IMR-90 (cell line): ENCODE results near the gene SRP9. TPM values are rescaled to one million over a fixed set of nuclear protein-coding genes. Genes with fewer than 3 reads are reported as not detected.

Source experiments
- ATAC-seq: fragments of 200-7000 bp; cut with Tn5 transposase; 2 replicates; pipeline ENCODE4 v1.9.1; 2020; ENCODE audit warnings: low read depth, mild to moderate bottlenecking, moderate library complexity
- BruUV-seq: library from RNA; stranded (reverse); fragments of 400-500 nt; replicated peaks from 2 replicates; lab custom pipeline; 2021; lab: Mats Ljungman, UMichigan
- CTCF ChIA-PET: fragments of 300-600 bp; formaldehyde crosslinking; extraction: SDS; loops from one replicate; lab custom pipeline; 2021; ENCODE audit warnings: antibody characterized with exemption; lab: Yijun Ruan, JAX
- POLR2A ChIA-PET: fragments of 300-600 bp; sonication (Branson Sonifier 250); formaldehyde crosslinking; loops from one replicate; lab custom pipeline; 2022; ENCODE audit warnings: antibody characterized with exemption; ENCODE audit not compliant: unreplicated experiment; lab: Charles Lee
- DNase-seq: peaks from one replicate; pipeline ENCODE4 v3.0.0; 2013
- H2AFZ ChIP-seq: replicated peaks from 2 replicates; pipeline ENCODE3; 2013; ENCODE audit warnings: low read length, mild to moderate bottlenecking; ENCODE audit not compliant: poor library complexity
- H2AK5ac ChIP-seq: 2 replicates; pipeline ENCODE4 v1.6.1; 2013; ENCODE audit warnings: low read depth, low read length, inconsistent platforms
- H2AK9ac ChIP-seq: replicated peaks from 2 replicates; pipeline ENCODE3; 2013; ENCODE audit warnings: mild to moderate bottlenecking, low read depth, low read length, moderate library complexity; ENCODE audit not compliant: poor library complexity
- H2BK120ac ChIP-seq: 2 replicates; pipeline ENCODE4 v1.6.1; 2013; ENCODE audit warnings: low read depth, low read length, inconsistent platforms
- H2BK15ac ChIP-seq: 3 replicates; pipeline ENCODE4 v1.6.1; 2013; ENCODE audit warnings: low read depth, low read length, inconsistent platforms
- H2BK20ac ChIP-seq: 2 replicates; pipeline ENCODE4 v1.6.1; 2013; ENCODE audit warnings: low read depth, mild to moderate bottlenecking, inconsistent platforms, low read length, moderate library complexity
- H2BK5ac ChIP-seq: 2 replicates; pipeline ENCODE4 v1.6.1; 2013; ENCODE audit warnings: mild to moderate bottlenecking, low read depth, low read length, inconsistent platforms; ENCODE audit not compliant: poor library complexity, severe bottlenecking
- H3K14ac ChIP-seq: replicated peaks from 2 replicates; pipeline ENCODE4 v1.6.1; 2013; ENCODE audit warnings: low read depth, low read length, inconsistent platforms
- H3K18ac ChIP-seq: 2 replicates; pipeline ENCODE4 v1.6.1; 2013; ENCODE audit warnings: low read depth, low read length, control low read depth
- H3K23ac ChIP-seq: 2 replicates; pipeline ENCODE4 v1.6.1; 2013; ENCODE audit warnings: low read depth, low read length, inconsistent platforms
- H3K27ac ChIP-seq: 2 replicates; pipeline ENCODE4 v1.5.1; 2013; ENCODE audit warnings: mild to moderate bottlenecking, control low read depth, low read length; ENCODE audit not compliant: insufficient read depth
- H3K27me3 ChIP-seq: 2 replicates; pipeline ENCODE4 v1.6.1; 2013; ENCODE audit warnings: low read length; ENCODE audit not compliant: control insufficient read depth, insufficient read depth
- H3K36me3 ChIP-seq: 2 replicates; pipeline ENCODE4 v1.6.1; 2013; ENCODE audit warnings: low read length, mixed read lengths; ENCODE audit not compliant: control insufficient read depth, insufficient read depth
- H3K4ac ChIP-seq: 2 replicates; pipeline ENCODE4 v1.6.1; 2013; ENCODE audit warnings: low read depth, low read length, inconsistent platforms
- H3K4me1 ChIP-seq: 2 replicates; pipeline ENCODE4 v1.6.1; 2013; ENCODE audit warnings: low read length, mixed read lengths; ENCODE audit not compliant: control insufficient read depth, insufficient read depth
- H3K4me2 ChIP-seq: 2 replicates; pipeline ENCODE4 v1.6.1; 2013; ENCODE audit warnings: low read depth, mild to moderate bottlenecking, control low read depth, low read length, moderate library complexity
- H3K4me3 ChIP-seq: 2 replicates; pipeline ENCODE4 v1.5.1; 2013; ENCODE audit warnings: low read depth, mild to moderate bottlenecking, control low read depth, low read length, moderate library complexity; ENCODE audit not compliant: insufficient read depth
- H3K56ac ChIP-seq: 2 replicates; pipeline ENCODE4 v1.6.1; 2013; ENCODE audit warnings: low read length, inconsistent platforms; ENCODE audit not compliant: insufficient read depth; ENCODE audit errors: extremely low read depth
- H3K79me1 ChIP-seq, 2 experiments: 2 replicates each; pipeline ENCODE4 v1.6.1; 2013; ENCODE audit warnings: low read length in 2 of 2, inconsistent platforms in 1 of 2, low read depth in 1 of 2
- H3K9ac ChIP-seq: 2 replicates; pipeline ENCODE4 v1.6.1; 2013; ENCODE audit warnings: low read depth, low read length, control low read depth
- H3K9me1 ChIP-seq: 2 replicates; pipeline ENCODE4 v1.6.1; 2013; ENCODE audit warnings: low read length, inconsistent platforms; ENCODE audit not compliant: insufficient read depth
- H3K9me3 ChIP-seq: 2 replicates; pipeline ENCODE4 v1.6.1; 2013; ENCODE audit warnings: low read length; ENCODE audit not compliant: control insufficient read depth, insufficient read depth
- H4K20me1 ChIP-seq: 2 replicates; pipeline ENCODE4 v1.6.1; 2013; ENCODE audit warnings: low read length, inconsistent platforms; ENCODE audit not compliant: insufficient read depth
- H4K5ac ChIP-seq: 2 replicates; pipeline ENCODE4 v1.6.1; 2013; ENCODE audit warnings: mild to moderate bottlenecking, low read depth, low read length, control low read depth
- H4K8ac ChIP-seq, 2 experiments: 2 replicates each; pipeline ENCODE4 v1.6.1; 2013; ENCODE audit warnings: low read depth in 2 of 2, low read length in 2 of 2, control low read depth in 1 of 2, inconsistent platforms in 1 of 2
- H4K91ac ChIP-seq: 2 replicates; pipeline ENCODE4 v1.6.1; 2013; ENCODE audit warnings: low read depth, low read length, inconsistent platforms; ENCODE audit not compliant: insufficient read depth
- BHLHE40 ChIP-seq: fragments of 150-350 bp; IDR thresholded peaks from 2 replicates; pipeline ENCODE4 v1.6.1; 2016; ENCODE audit warnings: mild to moderate bottlenecking, low read depth, low read length
- CHD1 ChIP-seq: IDR thresholded peaks from 2 replicates; pipeline ENCODE4 v1.6.1; 2012; ENCODE audit warnings: low read depth, low read length, improper control_type of control experiment
- FOS ChIP-seq: fragments of 150-350 bp; IDR thresholded peaks from 2 replicates; pipeline ENCODE4 v1.6.1; 2016; ENCODE audit warnings: low read depth, low read length
- RAD21 ChIP-seq: IDR thresholded peaks from 2 replicates; pipeline ENCODE4 v1.6.1; 2012; ENCODE audit warnings: low read length, improper control_type of control experiment
- RFX5 ChIP-seq: IDR thresholded peaks from 2 replicates; pipeline ENCODE4 v1.8.0; 2012; ENCODE audit warnings: low read depth, mild to moderate bottlenecking, low read length, moderate library complexity
- WGBS, 2 experiments: methylation state at CpG; one replicate each; pipeline versions ENCODE4 v1.1.5 to v1.1.7; 2013; ENCODE audit warnings: missing lambda C conversion rate in 2 of 2; ENCODE audit not compliant: insufficient read length in 1 of 2; ENCODE audit errors: extremely low coverage in 2 of 2; 5-methylcytosine and 5-hydroxymethylcytosine counted together
- dilution Hi-C: fragments of 300-500 bp; cut with HindIII; formaldehyde crosslinking; loops from one replicate; pipeline ENCODE4 v1.14.3; 2018; ENCODE audit warnings: low sequenced_read_pairs; ENCODE audit not compliant: unreplicated experiment
- in situ Hi-C: fragments of 300-500 bp; cut with MboI; formaldehyde crosslinking; loops from 3 replicates; pipeline ENCODE4 v1.14.3; 2019; ENCODE audit warnings: low sequenced_read_pairs, inconsistent platforms, mixed read lengths
- intact Hi-C: fragments of 100-400 bp; cut with micrococcal nuclease; formaldehyde crosslinking; loops from 2 replicates; pipeline ENCODE4 v1.10.0; 2022
- polyA plus RNA-seq, 3 experiments: library from polyadenylated mRNA; depleted of rRNA; stranded (reverse); fragments of >200 nt; gene quantifications; 2 replicates each; pipeline ENCODE4 v1.2.3, GENCODE V29; 2012; ENCODE audit warnings: low replicate concordance in 1 of 3
- total RNA-seq: library from RNA; depleted of rRNA; stranded (reverse); fragments of >200 nt; gene quantifications from 2 replicates; pipeline ENCODE4 v1.2.3, GENCODE V29; 2012
- TF ChIP-seq, protein P1 (sequence below): conservative IDR thresholded peaks from 2 replicates; pipeline ENCODE4 v1.5.1; 2012; ENCODE audit warnings: mild to moderate bottlenecking, low read depth, low read length, improper control_type of control experiment
- TF ChIP-seq, protein P2 (sequence below): fragments of 150-350 bp; IDR thresholded peaks from 2 replicates; pipeline ENCODE4 v1.6.1; 2017; ENCODE audit warnings: mild to moderate bottlenecking, antibody characterized with exemption, low read length, low read depth
- TF ChIP-seq, protein P3 (sequence below): fragments of 150-350 bp; IDR thresholded peaks from 2 replicates; pipeline ENCODE4 v1.6.1; 2016; ENCODE audit warnings: low read depth, mild to moderate bottlenecking, low read length, moderate library complexity, borderline replicate concordance

Gene SRP9
- total and polyA plus RNA-seq, 2 of the 4 experiments (the other 2 are of a cell fraction): 230 to 295 TPM

DNA sequence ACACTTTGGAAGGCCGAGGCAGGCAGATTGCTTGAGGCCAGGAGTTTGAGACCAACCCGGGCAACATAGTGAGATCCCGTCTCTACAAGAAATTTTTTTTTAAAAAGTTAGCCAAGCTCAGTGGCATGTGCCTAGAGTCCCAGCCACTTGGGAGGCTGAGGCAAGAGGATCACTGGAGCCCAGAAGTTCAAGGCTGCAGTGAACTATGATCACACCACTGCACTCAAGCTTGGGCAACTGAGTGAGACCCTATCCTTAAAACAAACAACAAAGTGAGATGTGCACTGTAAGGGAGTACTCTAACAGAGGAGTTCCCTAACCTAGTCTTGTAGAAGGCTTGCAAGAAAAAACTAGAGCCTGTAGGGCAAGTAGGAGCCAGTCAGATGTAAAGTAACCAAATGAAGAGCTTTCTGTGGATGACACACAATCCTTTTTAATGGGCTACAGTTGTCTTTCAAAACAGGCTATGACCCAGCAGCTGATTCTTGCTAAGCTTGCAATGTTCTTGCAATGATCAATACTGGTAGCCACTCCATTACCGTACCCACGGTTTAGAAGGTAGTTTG lies 38.0 kb upstream of the SRP9 start:
- Histone ChIP-seq H2AK5ac (no peak overlapping the region), H3K9ac (no peak overlapping the region), H2BK20ac (no peak overlapping the region), H3K27ac (no peak overlapping the region), H3K4ac (no peak overlapping the region), H3K9me3 (no peaks in the 10 kb centered on the region), H3K9me1 (peaks cover 4% of the 10 kb centered on the region), H3K18ac (no peak overlapping the region), H3K23ac (no peak overlapping the region), H3K4me2 (no peak overlapping the region), H2AFZ (no peak overlapping the region), H3K4me3 (no peak overlapping the region), H3K14ac (no peak overlapping the region), H4K91ac (no peak overlapping the region), H3K56ac (no peak overlapping the region), H4K8ac (no peak overlapping the region), H3K36me3 (no peaks in the 10 kb centered on the region), H2BK5ac (no peak overlapping the region), H2BK120ac (no peak overlapping the region), H4K5ac (no peak overlapping the region), H2AK9ac (no peak overlapping the region), H3K4me1 (peaks cover 11% of the 10 kb centered on the region), H3K79me1 (no peaks in the 10 kb centered on the region), H3K27me3 (no peaks in the 10 kb centered on the region), H4K20me1 (no peaks in the 10 kb centered on the region), H2BK15ac (no peak overlapping the region)
- CTCF ChIA-PET: interaction anchor here (0.6 to 0.9 kb wide), 2 partner anchors 11 to 32 kb away, joined by 3 to 7 read pairs; no protein-coding TSS in a partner anchor
- dilution Hi-C loops: no loop called here
- intact Hi-C loops: no loop called here
- WGBS, 2 experiments: 97% methylated on average over 3 of the region's 5 CpGs; no CpG with 5 or more reads in 1 of the 2 experiments
- DNase-seq (no peak), ATAC-seq (no peak)
- POLR2A ChIA-PET: no interaction called here
- in situ Hi-C loops: loop anchor here (5.0 kb wide), 1 partner anchor 47 kb away; no protein-coding TSS in a partner anchor
- BruUV-seq: no TSS peak
- TF ChIP-seq CHD1 (no peak), RFX5 (no peak), FOS (no peak), RAD21 (no peak), BHLHE40 (no peak)
- TF ChIP-seq, protein P1, sequence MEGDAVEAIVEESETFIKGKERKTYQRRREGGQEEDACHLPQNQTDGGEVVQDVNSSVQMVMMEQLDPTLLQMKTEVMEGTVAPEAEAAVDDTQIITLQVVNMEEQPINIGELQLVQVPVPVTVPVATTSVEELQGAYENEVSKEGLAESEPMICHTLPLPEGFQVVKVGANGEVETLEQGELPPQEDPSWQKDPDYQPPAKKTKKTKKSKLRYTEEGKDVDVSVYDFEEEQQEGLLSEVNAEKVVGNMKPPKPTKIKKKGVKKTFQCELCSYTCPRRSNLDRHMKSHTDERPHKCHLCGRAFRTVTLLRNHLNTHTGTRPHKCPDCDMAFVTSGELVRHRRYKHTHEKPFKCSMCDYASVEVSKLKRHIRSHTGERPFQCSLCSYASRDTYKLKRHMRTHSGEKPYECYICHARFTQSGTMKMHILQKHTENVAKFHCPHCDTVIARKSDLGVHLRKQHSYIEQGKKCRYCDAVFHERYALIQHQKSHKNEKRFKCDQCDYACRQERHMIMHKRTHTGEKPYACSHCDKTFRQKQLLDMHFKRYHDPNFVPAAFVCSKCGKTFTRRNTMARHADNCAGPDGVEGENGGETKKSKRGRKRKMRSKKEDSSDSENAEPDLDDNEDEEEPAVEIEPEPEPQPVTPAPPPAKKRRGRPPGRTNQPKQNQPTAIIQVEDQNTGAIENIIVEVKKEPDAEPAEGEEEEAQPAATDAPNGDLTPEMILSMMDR: no peak
- TF ChIP-seq, protein P2, sequence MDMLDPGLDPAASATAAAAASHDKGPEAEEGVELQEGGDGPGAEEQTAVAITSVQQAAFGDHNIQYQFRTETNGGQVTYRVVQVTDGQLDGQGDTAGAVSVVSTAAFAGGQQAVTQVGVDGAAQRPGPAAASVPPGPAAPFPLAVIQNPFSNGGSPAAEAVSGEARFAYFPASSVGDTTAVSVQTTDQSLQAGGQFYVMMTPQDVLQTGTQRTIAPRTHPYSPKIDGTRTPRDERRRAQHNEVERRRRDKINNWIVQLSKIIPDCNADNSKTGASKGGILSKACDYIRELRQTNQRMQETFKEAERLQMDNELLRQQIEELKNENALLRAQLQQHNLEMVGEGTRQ: no peak
- TF ChIP-seq, protein P3, sequence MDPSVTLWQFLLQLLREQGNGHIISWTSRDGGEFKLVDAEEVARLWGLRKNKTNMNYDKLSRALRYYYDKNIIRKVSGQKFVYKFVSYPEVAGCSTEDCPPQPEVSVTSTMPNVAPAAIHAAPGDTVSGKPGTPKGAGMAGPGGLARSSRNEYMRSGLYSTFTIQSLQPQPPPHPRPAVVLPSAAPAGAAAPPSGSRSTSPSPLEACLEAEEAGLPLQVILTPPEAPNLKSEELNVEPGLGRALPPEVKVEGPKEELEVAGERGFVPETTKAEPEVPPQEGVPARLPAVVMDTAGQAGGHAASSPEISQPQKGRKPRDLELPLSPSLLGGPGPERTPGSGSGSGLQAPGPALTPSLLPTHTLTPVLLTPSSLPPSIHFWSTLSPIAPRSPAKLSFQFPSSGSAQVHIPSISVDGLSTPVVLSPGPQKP: no peak
